ENCODE measurements around the gene SH3D21.

Gene SH3D21

GRCh38 chr1:36358514-36359084 lies 52.4 kb downstream of the SH3D21 start:
- H3K27me3 ChIP-seq (ENCODE audit: insufficient read depth, low read length, poor library complexity) = no peaks in the 10 kb centered on the region
- no peak overlapping the region for H3K23ac ChIP-seq (ENCODE audit: low read length)
- H3K4me3 ChIP-seq (ENCODE audit: low read length) = no peak overlapping the region
- no peak overlapping the region for H4K5ac ChIP-seq (ENCODE audit: low read length)
- H4K8ac ChIP-seq (ENCODE audit: low read depth, low read length) = no peak overlapping the region
- H2AK5ac ChIP-seq (ENCODE audit: low read length) = no peak overlapping the region
- no peak overlapping the region for H3K18ac ChIP-seq (ENCODE audit: low read length)
- H3K27ac ChIP-seq (ENCODE audit: low read depth, low read length) = no peak overlapping the region
- H3K79me2 ChIP-seq (ENCODE audit: control insufficient read depth, insufficient read depth, low read length) = peaks cover 2% of the 10 kb centered on the region
- no peak overlapping the region for H2BK5ac ChIP-seq (ENCODE audit: low read length)
- H2BK120ac ChIP-seq (ENCODE audit: low read depth, low read length) = no peak overlapping the region
- no peaks in the 10 kb centered on the region for H3K4me1 ChIP-seq (ENCODE audit: control insufficient read depth, low read depth, low read length)
- peaks cover 20% of the 10 kb centered on the region for H3K36me3 ChIP-seq (ENCODE audit: control insufficient read depth, insufficient read depth, low read length)
- WGBS (ENCODE audit: extremely low coverage, insufficient coverage, low lambda C conversion rate) = no CpG with 5 or more reads among the region's 13 CpGs
- no peak overlapping the region for H3K4ac ChIP-seq (ENCODE audit: low read depth, low read length)
- H3K9ac ChIP-seq (ENCODE audit: low read length) = no peak overlapping the region
- H3K79me1 ChIP-seq (ENCODE audit: low read length) = peaks cover 4% of the 10 kb centered on the region
- no peak overlapping the region for H3K56ac ChIP-seq (ENCODE audit: low read length)
- no peak overlapping the region for H3K4me2 ChIP-seq (ENCODE audit: low read length)
- DNase-seq = no peak
- H2BK15ac ChIP-seq (replicated peaks; ENCODE audit: low read depth) = no peak overlapping the region

GRCh38 chr1:36359383-36359782 lies 53.2 kb downstream of the SH3D21 start:
- Histone ChIP-seq H3K18ac (ENCODE audit: low read length) (no peak overlapping the region), H3K56ac (ENCODE audit: low read length) (no peak overlapping the region), H3K4me2 (ENCODE audit: low read length) (no peak overlapping the region), H3K4me3 (ENCODE audit: low read length) (no peak overlapping the region), H3K79me2 (ENCODE audit: control insufficient read depth, insufficient read depth, low read length) (peaks cover 2% of the 10 kb centered on the region), H3K27me3 (ENCODE audit: insufficient read depth, low read length, poor library complexity) (no peaks in the 10 kb centered on the region), H4K5ac (ENCODE audit: low read length) (no peak overlapping the region), H3K4ac (ENCODE audit: low read depth, low read length) (no peak overlapping the region), H2BK5ac (ENCODE audit: low read length) (no peak overlapping the region), H3K36me3 (ENCODE audit: control insufficient read depth, insufficient read depth, low read length) (peaks cover 16% of the 10 kb centered on the region), H4K8ac (ENCODE audit: low read depth, low read length) (no peak overlapping the region), H3K4me1 (ENCODE audit: control insufficient read depth, low read depth, low read length) (no peaks in the 10 kb centered on the region), H2AK5ac (ENCODE audit: low read length) (no peak overlapping the region), H2BK15ac (replicated peaks; ENCODE audit: low read depth) (no peak overlapping the region), H3K27ac (ENCODE audit: low read depth, low read length) (no peak overlapping the region), H3K79me1 (ENCODE audit: low read length) (peaks cover 4% of the 10 kb centered on the region), H3K9ac (ENCODE audit: low read length) (no peak overlapping the region), H3K23ac (ENCODE audit: low read length) (no peak overlapping the region), H2BK120ac (ENCODE audit: low read depth, low read length) (no peak overlapping the region)
- WGBS (ENCODE audit: extremely low coverage, insufficient coverage, low lambda C conversion rate) = no CpG with 5 or more reads among the region's 5 CpGs
- no peak for DNase-seq

GRCh38 chr1:36359911-36360550 lies 53.9 kb downstream of the SH3D21 start:
- Histone ChIP-seq H3K56ac (ENCODE audit: low read length) (no peak overlapping the region), H3K79me2 (ENCODE audit: control insufficient read depth, insufficient read depth, low read length) (peaks cover 2% of the 10 kb centered on the region), H3K23ac (ENCODE audit: low read length) (no peak overlapping the region), H3K27ac (ENCODE audit: low read depth, low read length) (no peak overlapping the region), H2BK15ac (replicated peaks; ENCODE audit: low read depth) (no peak overlapping the region), H2AK5ac (ENCODE audit: low read length) (no peak overlapping the region), H3K18ac (ENCODE audit: low read length) (no peak overlapping the region), H3K27me3 (ENCODE audit: insufficient read depth, low read length, poor library complexity) (no peaks in the 10 kb centered on the region), H2BK120ac (ENCODE audit: low read depth, low read length) (no peak overlapping the region), H3K79me1 (ENCODE audit: low read length) (peaks cover 4% of the 10 kb centered on the region), H4K8ac (ENCODE audit: low read depth, low read length) (no peak overlapping the region), H3K4me1 (ENCODE audit: control insufficient read depth, low read depth, low read length) (no peaks in the 10 kb centered on the region), H2BK5ac (ENCODE audit: low read length) (no peak overlapping the region), H3K4me3 (ENCODE audit: low read length) (no peak overlapping the region), H3K4ac (ENCODE audit: low read depth, low read length) (no peak overlapping the region), H3K9ac (ENCODE audit: low read length) (no peak overlapping the region), H3K36me3 (ENCODE audit: control insufficient read depth, insufficient read depth, low read length) (peaks cover 14% of the 10 kb centered on the region), H4K5ac (ENCODE audit: low read length) (no peak overlapping the region), H3K4me2 (ENCODE audit: low read length) (no peak overlapping the region)
- DNase-seq = no peak
- WGBS (ENCODE audit: extremely low coverage, insufficient coverage, low lambda C conversion rate) = no CpG with 5 or more reads among the region's 6 CpGs

- Histone ChIP-seq H3K4me2 (ENCODE audit: low read length) (no peak overlapping the region), H4K5ac (ENCODE audit: low read length) (no peak overlapping the region), H3K4me1 (ENCODE audit: control insufficient read depth, low read depth, low read length) (no peaks in the 10 kb centered on the region), H3K56ac (ENCODE audit: low read length) (no peak overlapping the region), H2BK15ac (replicated peaks; ENCODE audit: low read depth) (no peak overlapping the region), H3K4ac (ENCODE audit: low read depth, low read length) (no peak overlapping the region), H3K23ac (ENCODE audit: low read length) (no peak overlapping the region), H2BK5ac (ENCODE audit: low read length) (no peak overlapping the region), H3K79me1 (ENCODE audit: low read length) (peaks cover 26% of the 10 kb centered on the region), H3K9ac (ENCODE audit: low read length) (no peak overlapping the region), H3K36me3 (ENCODE audit: control insufficient read depth, insufficient read depth, low read length) (no peaks in the 10 kb centered on the region), H4K8ac (ENCODE audit: low read depth, low read length) (no peak overlapping the region), H3K79me2 (ENCODE audit: control insufficient read depth, insufficient read depth, low read length) (peaks cover 19% of the 10 kb centered on the region), H3K27me3 (ENCODE audit: insufficient read depth, low read length, poor library complexity) (no peaks in the 10 kb centered on the region), H2AK5ac (ENCODE audit: low read length) (no peak overlapping the region), H3K4me3 (ENCODE audit: low read length) (no peak overlapping the region), H3K18ac (ENCODE audit: low read length) (no peak overlapping the region), H2BK120ac (ENCODE audit: low read depth, low read length) (no peak overlapping the region), H3K27ac (ENCODE audit: low read depth, low read length) (no peak overlapping the region)
- WGBS (ENCODE audit: extremely low coverage, insufficient coverage, low lambda C conversion rate) = no CpG with 5 or more reads among the region's 1 CpG
- DNase-seq = no peak
These were observed 59.2 kb downstream of the SH3D21 start for GRCh38 chr1:36365381-36365780.

GRCh38 chr1:36366091-36366661 lies 60.0 kb downstream of the SH3D21 start:
- no peaks in the 10 kb centered on the region for H3K36me3 ChIP-seq (ENCODE audit: control insufficient read depth, insufficient read depth, low read length)
- no peak overlapping the region for H3K4me3 ChIP-seq (ENCODE audit: low read length)
- WGBS (ENCODE audit: extremely low coverage, insufficient coverage, low lambda C conversion rate) = no CpG with 5 or more reads among the region's 18 CpGs

More at GRCh38 chr1:36366091-36366661, 60.0 kb downstream of the SH3D21 start:
- Histone ChIP-seq H2BK120ac (ENCODE audit: low read depth, low read length) (no peak overlapping the region), H3K4me1 (ENCODE audit: control insufficient read depth, low read depth, low read length) (no peaks in the 10 kb centered on the region), H3K9ac (ENCODE audit: low read length) (no peak overlapping the region), H3K18ac (ENCODE audit: low read length) (no peak overlapping the region), H3K4ac (ENCODE audit: low read depth, low read length) (no peak overlapping the region), H3K56ac (ENCODE audit: low read length) (peak overlapping the region; percentile 42), H2BK5ac (ENCODE audit: low read length) (no peak overlapping the region), H3K79me1 (ENCODE audit: low read length) (peaks cover 26% of the 10 kb centered on the region), H4K8ac (ENCODE audit: low read depth, low read length) (no peak overlapping the region), H4K5ac (ENCODE audit: low read length) (no peak overlapping the region), H3K4me2 (ENCODE audit: low read length) (no peak overlapping the region), H3K79me2 (ENCODE audit: control insufficient read depth, insufficient read depth, low read length) (peaks cover 19% of the 10 kb centered on the region), H3K27ac (ENCODE audit: low read depth, low read length) (no peak overlapping the region), H3K23ac (ENCODE audit: low read length) (no peak overlapping the region), H2AK5ac (ENCODE audit: low read length) (no peak overlapping the region), H3K27me3 (ENCODE audit: insufficient read depth, low read length, poor library complexity) (no peaks in the 10 kb centered on the region), H2BK15ac (replicated peaks; ENCODE audit: low read depth) (no peak overlapping the region)
- peak; percentile 65 for DNase-seq
